Tibial nerve (tissue), 4 donors: Measurements from ENCODE around the gene CEP170B. TPM values are rescaled to one million over a fixed set of nuclear protein-coding genes. Genes with fewer than 3 reads are reported as not detected.

Source experiments
- DNase-seq, 2 donors: peaks; one replicate each; pipeline ENCODE4 v3.0.0-alpha.2; 2019; ENCODE audit warnings: low spot score in 2 of 2
- H3K27ac ChIP-seq, 4 donors: fragments of 200-600 bp; sonication (generic) in 3 of 4; one replicate each; pipeline ENCODE4 v1.5.1; 2017 to 2019; ENCODE audit warnings: mild to moderate bottlenecking in 1 of 4
- H3K27me3 ChIP-seq, 2 donors: fragments of 200-600 bp; sonication (generic) in 1 of 2; one replicate each; pipeline versions ENCODE4 v1.5.1 to v1.6.0; 2017 to 2019
- H3K36me3 ChIP-seq, 3 donors: fragments of 200-600 bp; sonication (generic); one replicate each; pipeline ENCODE4 v1.5.1; 2018 to 2019
- H3K4me1 ChIP-seq, 4 donors: fragments of 200-600 bp; sonication (generic) in 3 of 4; one replicate each; pipeline ENCODE4 v1.5.1; 2017 to 2019
- H3K4me3 ChIP-seq, 4 donors: fragments of 200-600 bp; sonication (generic) in 3 of 4; one replicate each; pipeline ENCODE4 v1.5.1; 2017 to 2019; ENCODE audit warnings: mild to moderate bottlenecking in 1 of 4, moderate library complexity in 1 of 4
- H3K9me3 ChIP-seq, 4 donors: fragments of 200-600 bp; sonication (generic) in 3 of 4; one replicate each; pipeline ENCODE4 v1.5.1; 2017 to 2019
- EP300 ChIP-seq, 2 donors: sonication (generic); formaldehyde crosslinking; IDR thresholded peaks; one replicate each; pipeline ENCODE4 v1.6.1; 2017; ENCODE audit warnings: antibody characterized with exemption in 2 of 2, mild to moderate bottlenecking in 1 of 2
- POLR2A ChIP-seq, 2 donors: fragments of 450-650 bp; IDR thresholded peaks; one replicate each; pipeline ENCODE4 v1.6.1; 2017; ENCODE audit warnings: antibody characterized with exemption in 2 of 2, mild to moderate bottlenecking in 2 of 2, moderate library complexity in 2 of 2
- WGBS, 2 donors: methylation state at CpG; one replicate each; pipeline ENCODE4 v1.1.5; 2018; 5-methylcytosine and 5-hydroxymethylcytosine counted together
- total RNA-seq, 4 donors: library from RNA; depleted of rRNA; stranded (reverse); fragments of >200 nt; gene quantifications; one replicate each; pipeline ENCODE4 v1.1.0, GENCODE V29; 2016
- TF ChIP-seq, protein P1 (sequence below), 5 experiments: fragments of 200-600 bp in 3 of 5; fragments of 450-650 bp in 2 of 5; sonication (generic) in 3 of 5; IDR thresholded peaks; one replicate each; pipeline ENCODE4 v1.5.1; 2016 to 2019; ENCODE audit warnings: antibody characterized with exemption in 5 of 5, mild to moderate bottlenecking in 3 of 5, moderate library complexity in 2 of 5

The CEP170B gene
- total RNA-seq, 4 donors from 2014 or later: 10.1 to 36.3 (median 13.0) TPM

DNA sequence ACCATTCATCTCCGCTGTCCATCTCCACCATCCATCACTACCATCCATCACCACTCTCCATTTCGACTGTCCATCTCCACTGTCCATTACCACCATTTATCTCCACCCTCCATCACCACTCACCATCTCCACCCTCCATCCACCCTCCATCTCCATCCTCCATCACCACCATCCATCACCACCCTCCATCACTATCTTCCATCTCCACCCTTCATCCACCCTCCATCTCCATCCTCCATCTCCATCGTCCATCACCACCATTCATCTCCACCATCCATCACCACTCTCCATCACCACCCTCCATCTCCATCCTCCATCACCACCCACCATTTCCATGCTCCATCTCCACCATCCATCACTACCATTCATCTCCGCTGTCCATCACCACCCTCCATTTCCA is 5.2 kb upstream of the CEP170B start:
- Histone ChIP-seq H3K4me1 (peaks cover 0 to 14% (median 6%) of the 10 kb centered on the region in 4 donors), H3K4me3 (no peak overlapping the region), H3K27ac (no peak overlapping the region), H3K27me3 (peaks cover 0 to 12% of the 10 kb centered on the region in 2 donors), H3K36me3 (no peaks in the 10 kb centered on the region), H3K9me3 (no peaks in the 10 kb centered on the region)
- no peak for DNase-seq
- WGBS, 2 donors: 96% methylated on average over 4 of the region's 4 CpGs
- TF ChIP-seq EP300 (IDR thresholded peaks at IDR 0.05): no peak
- TF ChIP-seq, protein P1, sequence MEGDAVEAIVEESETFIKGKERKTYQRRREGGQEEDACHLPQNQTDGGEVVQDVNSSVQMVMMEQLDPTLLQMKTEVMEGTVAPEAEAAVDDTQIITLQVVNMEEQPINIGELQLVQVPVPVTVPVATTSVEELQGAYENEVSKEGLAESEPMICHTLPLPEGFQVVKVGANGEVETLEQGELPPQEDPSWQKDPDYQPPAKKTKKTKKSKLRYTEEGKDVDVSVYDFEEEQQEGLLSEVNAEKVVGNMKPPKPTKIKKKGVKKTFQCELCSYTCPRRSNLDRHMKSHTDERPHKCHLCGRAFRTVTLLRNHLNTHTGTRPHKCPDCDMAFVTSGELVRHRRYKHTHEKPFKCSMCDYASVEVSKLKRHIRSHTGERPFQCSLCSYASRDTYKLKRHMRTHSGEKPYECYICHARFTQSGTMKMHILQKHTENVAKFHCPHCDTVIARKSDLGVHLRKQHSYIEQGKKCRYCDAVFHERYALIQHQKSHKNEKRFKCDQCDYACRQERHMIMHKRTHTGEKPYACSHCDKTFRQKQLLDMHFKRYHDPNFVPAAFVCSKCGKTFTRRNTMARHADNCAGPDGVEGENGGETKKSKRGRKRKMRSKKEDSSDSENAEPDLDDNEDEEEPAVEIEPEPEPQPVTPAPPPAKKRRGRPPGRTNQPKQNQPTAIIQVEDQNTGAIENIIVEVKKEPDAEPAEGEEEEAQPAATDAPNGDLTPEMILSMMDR (IDR thresholded peaks at IDR 0.05): no peak
- TF ChIP-seq POLR2A (IDR thresholded peaks at IDR 0.05): no peak

DNA sequence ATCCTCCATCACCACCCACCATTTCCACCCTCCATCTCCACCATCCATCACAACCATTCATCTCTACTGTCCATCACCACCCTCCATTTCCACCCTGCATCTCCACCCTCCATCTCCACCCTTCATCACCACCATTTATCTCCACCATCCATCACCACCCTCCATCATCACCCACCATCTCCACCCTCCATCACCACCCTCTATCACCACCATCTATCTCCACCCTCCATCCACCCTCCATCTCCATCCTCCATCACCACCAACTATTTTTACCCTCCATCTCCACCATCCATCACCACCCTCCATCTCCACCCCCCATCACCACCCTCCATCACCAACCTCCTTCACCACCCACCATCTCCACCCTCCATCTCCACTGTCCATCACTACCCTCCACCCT is 4.7 kb upstream of the CEP170B start:
- Histone ChIP-seq H3K27ac (no peak overlapping the region), H3K4me1 (peaks cover 0 to 14% (median 6%) of the 10 kb centered on the region in 4 donors), H3K9me3 (no peaks in the 10 kb centered on the region), H3K27me3 (peaks cover 0 to 12% of the 10 kb centered on the region in 2 donors), H3K4me3 (no peak overlapping the region), H3K36me3 (no peaks in the 10 kb centered on the region)
- DNase-seq: no peak
- no peak for TF ChIP-seq POLR2A (IDR thresholded peaks at IDR 0.05)

DNA sequence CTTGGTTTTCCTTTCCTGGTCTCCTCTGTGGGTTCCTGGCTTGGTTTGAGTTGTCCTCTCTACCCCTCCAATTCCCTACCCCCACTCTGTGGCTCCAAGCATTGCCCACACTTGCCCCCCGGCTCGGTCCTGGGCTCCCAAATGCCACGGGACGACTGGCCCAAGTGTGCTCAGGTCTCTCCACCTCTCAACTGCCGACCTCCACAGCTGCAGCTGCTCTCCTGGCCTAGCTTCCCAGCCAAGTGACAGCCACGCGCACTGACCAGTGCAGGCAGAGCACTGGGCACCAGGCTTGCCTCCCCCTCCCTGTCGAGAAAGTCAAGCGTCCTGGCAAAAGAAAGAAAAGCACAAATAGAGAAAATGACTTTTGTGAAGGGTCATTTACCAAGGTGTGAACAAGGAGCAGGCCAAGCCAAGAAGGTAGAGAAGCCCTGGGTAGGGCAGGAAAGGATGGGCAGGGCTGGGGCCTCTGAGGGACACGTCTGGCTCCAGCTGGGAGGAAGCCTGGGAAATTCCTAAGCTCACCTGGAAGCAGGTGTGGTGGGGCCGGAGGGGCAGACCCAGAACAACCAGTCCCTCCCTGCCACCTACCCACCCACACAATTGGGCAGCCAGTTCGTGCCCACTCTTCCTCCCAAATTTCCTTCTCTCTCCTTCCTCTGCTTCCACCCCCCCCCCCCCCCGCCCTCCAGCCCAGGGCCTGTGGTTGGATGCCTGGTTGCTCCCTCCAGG is 1.8 kb upstream of the CEP170B start:
- peak overlapping the region in 1 of 4 donors; percentile 44 for H3K4me3 ChIP-seq
- TF ChIP-seq EP300 (IDR thresholded peaks at IDR 0.05) (no peak), POLR2A (IDR thresholded peaks at IDR 0.05) (no peak)
- TF ChIP-seq, protein P1 (IDR thresholded peaks at IDR 0.05): no peak
- H3K9me3 ChIP-seq: no peaks in the 10 kb centered on the region
- H3K4me1 ChIP-seq: peaks cover 0 to 26% (median 16%) of the 10 kb centered on the region in 4 donors
- H3K36me3 ChIP-seq: peaks cover 0 to 1% (median 0%) of the 10 kb centered on the region in 3 donors
- H3K27me3 ChIP-seq: peaks cover 0 to 12% of the 10 kb centered on the region in 2 donors
- DNase-seq: no peak
- 72 to 79% methylated on average over 13 of the region's 13 CpGs for WGBS, 2 donors
- H3K27ac ChIP-seq: peak overlapping the region in 1 of 4 donors; percentile 71

DNA sequence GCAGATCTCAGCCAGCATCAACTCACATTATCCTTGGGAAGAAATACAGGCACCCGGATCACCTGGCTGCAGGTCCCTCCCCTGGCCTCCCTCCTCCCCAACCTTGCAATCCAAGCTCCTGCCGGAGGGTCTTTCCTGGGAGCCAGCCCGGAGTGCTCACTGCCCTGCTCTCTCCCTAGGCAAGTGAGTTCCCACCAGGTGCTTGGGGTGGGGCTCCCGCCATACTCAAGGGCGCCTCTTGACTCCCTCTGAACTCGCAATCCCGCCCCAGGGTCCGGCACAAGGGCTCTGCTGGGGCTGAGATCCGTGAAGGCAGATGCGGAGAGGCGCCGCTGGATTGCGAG is 1.2 kb upstream of the CEP170B start:
- DNase-seq: no peak
- Histone ChIP-seq H3K9me3 (no peaks in the 10 kb centered on the region), H3K4me1 (peaks cover 0 to 26% (median 16%) of the 10 kb centered on the region in 4 donors), H3K36me3 (peaks cover 0 to 7% (median 0%) of the 10 kb centered on the region in 3 donors), H3K27me3 (peaks cover 0 to 12% of the 10 kb centered on the region in 2 donors), H3K4me3 (peak overlapping the region in 1 of 4 donors; percentile 44), H3K27ac (peak overlapping the region in 1 of 4 donors; percentile 71)
- 4 to 24% methylated on average over 5 to 11 of the region's 13 CpGs for WGBS, 2 donors
- no peak for TF ChIP-seq POLR2A (IDR thresholded peaks at IDR 0.05)
- TF ChIP-seq, protein P1 (IDR thresholded peaks at IDR 0.05): no peak
- TF ChIP-seq EP300 (IDR thresholded peaks at IDR 0.05): no peak

DNA sequence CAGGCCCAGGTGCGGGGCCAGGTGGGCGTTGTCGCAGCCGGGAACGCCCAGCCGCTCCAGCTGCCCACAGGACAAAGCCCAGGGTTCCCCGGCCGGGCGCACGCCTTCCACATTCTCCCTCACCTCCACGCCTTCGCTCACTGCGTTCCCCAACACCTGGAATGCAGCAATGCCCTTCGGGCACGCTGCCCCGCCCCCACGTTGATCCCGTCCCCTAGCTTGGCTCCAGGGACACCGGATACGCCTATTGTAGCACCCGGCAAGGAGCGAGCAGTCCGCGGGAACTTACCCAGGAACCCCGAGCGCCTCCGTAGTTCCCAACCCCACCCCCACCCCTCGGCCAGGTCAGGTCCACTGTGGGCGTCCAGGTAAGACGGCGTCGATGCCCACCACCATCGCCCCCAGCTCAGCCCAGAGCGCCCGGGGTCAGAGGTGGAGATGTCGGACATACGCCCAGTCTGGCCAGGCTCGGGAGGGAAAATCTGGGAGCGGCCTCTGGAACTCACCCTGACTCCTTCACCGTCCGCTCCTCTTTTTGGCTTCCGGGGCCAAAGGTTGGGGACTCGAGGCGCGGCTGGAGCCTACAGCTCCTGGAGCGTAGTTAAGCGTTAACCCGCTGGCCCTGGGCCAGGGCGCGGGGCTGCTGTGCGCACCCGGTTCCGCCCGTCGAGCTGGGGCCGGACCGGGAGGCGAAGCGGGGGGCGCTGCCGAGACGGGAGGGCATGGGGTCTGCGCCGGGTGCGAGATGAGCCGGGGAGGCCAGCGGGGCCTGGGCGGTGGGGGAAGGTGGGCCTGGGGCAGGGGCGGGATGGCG is 594 bp upstream of the CEP170B start:
- Histone ChIP-seq H3K4me1 (peaks cover 0 to 26% (median 16%) of the 10 kb centered on the region in 4 donors), H3K36me3 (peaks cover 0 to 11% (median 0%) of the 10 kb centered on the region in 3 donors), H3K9me3 (no peaks in the 10 kb centered on the region), H3K27me3 (peaks cover 0 to 12% of the 10 kb centered on the region in 2 donors), H3K4me3 (peak overlapping the region; percentile 41 to 65 (median 54)), H3K27ac (peak overlapping the region in 2 of 4 donors; percentile 3 to 71)
- no peak for DNase-seq
- 3 to 5% methylated on average over 23 to 51 of the region's 70 CpGs for WGBS, 2 donors
- TF ChIP-seq, protein P1 (IDR thresholded peaks at IDR 0.05): no peak
- TF ChIP-seq EP300 (IDR thresholded peaks at IDR 0.05): no peak
- TF ChIP-seq POLR2A (IDR thresholded peaks at IDR 0.05): no peak
